ENCODE data around the gene FBLN2.

- TF ChIP-seq CTCF (IDR thresholded peaks at IDR 0.05) (no peak), POLR2A (IDR thresholded peaks at IDR 0.05) (no peak)
Measured at GRCh38 chr3:13504161-13504831, 44.6 kb upstream of the FBLN2 start.
